ENCODE results near the gene CCNK.

- TF ChIP-seq EZH2phosphoT487 (conservative IDR thresholded peaks at IDR 0.05; ENCODE audit: low read length) (no peak), CTCF (IDR thresholded peaks at IDR 0.05; ENCODE audit: insufficient read depth, low read length, poor library complexity, severe bottlenecking) (no peak)
Observed at GRCh38 chr14:99534863-99535262, 53.7 kb downstream of the CCNK start.

Data from SU-DHL-6 (cell line).